ENCODE data around the gene C5orf47. TPM values are rescaled to one million over a fixed set of nuclear protein-coding genes. Genes with fewer than 3 reads are reported as not detected.

Gene C5orf47
- total and polyA plus RNA-seq, 7 donors = not detected

- TF ChIP-seq POLR2AphosphoS5 (IDR thresholded peaks at IDR 0.05) (no peak), POLR2A (IDR thresholded peaks at IDR 0.05) (no peak), CTCF (IDR thresholded peaks at IDR 0.05) (no peak), EP300 (IDR thresholded peaks at IDR 0.05) (no peak)
- H3K36me3 ChIP-seq = no peaks in the 10 kb centered on the region
- intact Hi-C loops (cut with DNase I) = no loop called here
- H3K9me3 ChIP-seq = no peaks in the 10 kb centered on the region
- no peak overlapping the region for H3K27ac ChIP-seq
- no peaks in the 10 kb centered on the region for H3K4me1 ChIP-seq
- no peak for DNase-seq
- no peak overlapping the region for H3K4me3 ChIP-seq
- H3K27me3 ChIP-seq = no peaks in the 10 kb centered on the region
These were observed 14.8 kb downstream of the C5orf47 start for GRCh38 chr5:174003795-174004194.

GRCh38 chr5:174008922-174009321 lies 20.0 kb downstream of the C5orf47 start:
- no peak for DNase-seq
- 90% methylated on average over 5 of the region's 5 CpGs for WGBS, 2 donors
- H3K36me3 ChIP-seq = no peaks in the 10 kb centered on the region
- no peak overlapping the region for H3K27ac ChIP-seq
- H3K27me3 ChIP-seq = no peaks in the 10 kb centered on the region
- TF ChIP-seq EP300 (IDR thresholded peaks at IDR 0.05) (no peak), POLR2A (IDR thresholded peaks at IDR 0.05) (no peak), POLR2AphosphoS5 (IDR thresholded peaks at IDR 0.05) (no peak), CTCF (IDR thresholded peaks at IDR 0.05) (no peak)
- no peaks in the 10 kb centered on the region for H3K9me3 ChIP-seq
- H3K4me3 ChIP-seq = no peak overlapping the region
- intact Hi-C loops (cut with DNase I) = no loop called here
- H3K4me1 ChIP-seq = no peaks in the 10 kb centered on the region

- H3K4me3 ChIP-seq = no peak overlapping the region
- intact Hi-C loops (cut with DNase I) = no loop called here
- WGBS, 2 donors = 65 to 70% methylated on average over 1 of the region's 1 CpG
- no peaks in the 10 kb centered on the region for H3K9me3 ChIP-seq
- no peak for DNase-seq
- H3K27me3 ChIP-seq = no peaks in the 10 kb centered on the region
- H3K27ac ChIP-seq = no peak overlapping the region
- no peaks in the 10 kb centered on the region for H3K36me3 ChIP-seq
- TF ChIP-seq POLR2AphosphoS5 (IDR thresholded peaks at IDR 0.05) = no peak
- no peak for TF ChIP-seq POLR2A (IDR thresholded peaks at IDR 0.05)
- no peak for TF ChIP-seq CTCF (IDR thresholded peaks at IDR 0.05)
- TF ChIP-seq EP300 (IDR thresholded peaks at IDR 0.05) = no peak
- no peaks in the 10 kb centered on the region for H3K4me1 ChIP-seq
These were observed 21.4 kb downstream of the C5orf47 start for GRCh38 chr5:174010365-174010764.

GRCh38 chr5:174011441-174011840 lies 22.5 kb downstream of the C5orf47 start:
- Histone ChIP-seq H3K9me3 (no peaks in the 10 kb centered on the region), H3K27me3 (no peaks in the 10 kb centered on the region), H3K36me3 (no peaks in the 10 kb centered on the region), H3K4me3 (no peak overlapping the region), H3K4me1 (no peaks in the 10 kb centered on the region), H3K27ac (no peak overlapping the region)
- no peak for DNase-seq
- TF ChIP-seq POLR2AphosphoS5 (IDR thresholded peaks at IDR 0.05) (no peak), POLR2A (IDR thresholded peaks at IDR 0.05) (no peak), EP300 (IDR thresholded peaks at IDR 0.05) (no peak), CTCF (IDR thresholded peaks at IDR 0.05) (no peak)
- intact Hi-C loops (cut with DNase I) = no loop called here
- 52 to 65% methylated on average over 3 of the region's 3 CpGs for WGBS, 2 donors

All from sigmoid colon (tissue), 7 donors.